ENCODE measurements around the gene GJD4.

Gene GJD4, protein sequence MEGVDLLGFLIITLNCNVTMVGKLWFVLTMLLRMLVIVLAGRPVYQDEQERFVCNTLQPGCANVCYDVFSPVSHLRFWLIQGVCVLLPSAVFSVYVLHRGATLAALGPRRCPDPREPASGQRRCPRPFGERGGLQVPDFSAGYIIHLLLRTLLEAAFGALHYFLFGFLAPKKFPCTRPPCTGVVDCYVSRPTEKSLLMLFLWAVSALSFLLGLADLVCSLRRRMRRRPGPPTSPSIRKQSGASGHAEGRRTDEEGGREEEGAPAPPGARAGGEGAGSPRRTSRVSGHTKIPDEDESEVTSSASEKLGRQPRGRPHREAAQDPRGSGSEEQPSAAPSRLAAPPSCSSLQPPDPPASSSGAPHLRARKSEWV

DNA sequence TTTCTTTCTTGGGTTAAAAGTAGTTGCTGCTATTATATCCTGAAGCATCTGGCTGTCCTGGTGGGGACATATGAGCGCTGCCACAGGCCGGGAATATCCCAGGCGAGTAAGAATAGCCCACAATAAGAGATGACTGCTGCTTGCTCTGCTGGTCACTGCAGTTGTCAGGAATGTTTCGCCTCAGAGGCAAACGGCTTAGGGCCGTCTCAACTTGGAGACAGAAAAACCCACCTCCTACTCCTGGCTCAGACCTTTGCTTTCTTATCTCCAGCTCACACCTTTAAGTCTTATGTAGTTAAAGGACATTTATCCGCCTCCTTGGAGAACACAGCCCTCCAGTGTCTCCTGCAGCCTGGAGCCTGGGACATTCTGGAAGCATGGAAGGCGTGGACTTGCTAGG, at the start of gene GJD4:
GJD4 (plus strand) TSS at position 151 of the 400 bp plus-strand sequence; CDS start at position 378, 227 bp downstream.
- H3K4me3 ChIP-seq (ENCODE audit: low read depth, low read length) = no peak within 1 kb of the TSS

DNA sequence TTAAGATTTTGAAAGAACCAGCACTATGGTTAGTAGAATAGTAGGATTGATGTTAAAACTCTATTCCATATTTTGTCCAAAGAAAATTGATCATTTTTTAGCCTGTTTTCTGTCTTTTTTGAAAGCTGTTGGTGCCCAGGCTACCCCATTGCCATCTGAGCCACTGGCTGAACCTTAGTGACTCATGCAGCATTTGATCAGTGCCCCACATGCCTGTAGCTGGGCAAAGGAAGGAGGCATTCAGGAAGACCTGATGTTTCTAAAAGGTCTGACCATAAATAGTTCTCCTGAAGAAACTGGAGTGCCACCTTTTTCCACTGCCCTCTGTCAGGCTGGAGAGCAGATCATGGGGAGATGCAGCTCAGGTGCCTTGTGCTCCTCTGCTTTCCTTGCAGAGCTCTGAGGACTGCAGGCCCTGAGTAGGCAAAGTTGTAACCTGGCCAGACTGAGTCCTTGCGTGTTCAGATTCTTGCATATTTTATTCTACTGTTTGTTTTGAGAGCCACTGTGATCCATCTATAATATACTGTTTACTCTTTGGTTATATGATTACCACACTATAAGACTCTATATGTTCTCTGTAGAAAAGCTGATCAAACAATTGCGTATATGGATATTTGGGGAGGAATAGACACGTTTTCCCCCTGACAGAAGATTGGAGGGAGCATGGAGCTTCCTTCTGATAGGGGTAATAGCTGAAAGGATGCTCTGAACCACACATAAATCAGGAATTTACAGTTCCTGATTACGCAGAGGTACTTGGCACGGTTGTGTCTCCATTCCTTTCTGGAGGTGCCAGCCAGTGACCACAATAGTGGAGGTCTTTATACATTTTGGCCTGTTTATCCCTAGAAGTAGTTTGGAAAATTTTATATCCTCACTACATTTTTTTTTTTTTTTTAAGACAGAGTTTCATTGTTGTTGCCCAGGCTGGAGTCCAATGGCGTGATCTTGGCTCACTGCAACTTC, 48.9 kb upstream of the GJD4 start:
- H3K4me3 ChIP-seq (ENCODE audit: low read depth, low read length) = no peak overlapping the region

DNA sequence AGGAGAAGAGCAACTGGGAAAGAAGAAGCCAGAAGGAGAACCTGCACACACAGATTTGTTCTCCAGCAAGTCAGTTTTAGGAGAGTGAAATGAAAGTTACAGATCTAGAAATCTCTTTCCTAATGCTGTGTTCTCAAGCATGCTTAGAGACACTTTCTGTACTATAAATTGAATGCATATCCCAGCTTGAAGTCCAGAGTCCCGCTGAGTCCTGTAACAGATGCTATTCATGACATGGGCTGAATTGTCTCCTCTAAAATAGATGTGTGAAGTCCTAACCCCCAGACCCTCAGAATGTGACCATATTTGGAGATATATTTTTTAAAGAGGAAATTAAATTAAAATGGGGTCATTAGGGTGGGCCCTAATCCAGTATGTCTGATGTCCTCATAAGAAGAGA, 46.9 kb upstream of the GJD4 start:
- no peak overlapping the region for H3K4me3 ChIP-seq (ENCODE audit: low read depth, low read length)

DNA sequence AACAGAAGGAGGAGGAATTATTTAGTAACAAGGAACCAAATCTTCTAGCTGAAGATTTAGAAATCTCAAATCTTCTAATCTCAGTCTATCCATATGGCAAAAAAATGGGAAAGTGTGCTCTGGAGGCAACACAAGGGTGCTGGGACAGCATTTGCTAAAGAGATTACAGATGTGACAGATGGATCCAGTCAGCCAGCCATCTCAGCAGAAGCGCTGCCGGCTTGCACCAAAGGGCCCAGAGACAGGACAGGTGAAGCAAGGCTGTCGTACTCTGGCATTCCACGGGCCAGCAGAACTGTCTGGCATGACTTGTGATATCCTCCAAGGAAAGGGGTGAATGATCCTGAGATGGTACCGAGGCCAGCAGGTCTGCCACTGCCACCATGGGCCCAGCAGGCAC, 45.7 kb upstream of the GJD4 start:
- H3K4me3 ChIP-seq (ENCODE audit: low read depth, low read length) = no peak overlapping the region

DNA sequence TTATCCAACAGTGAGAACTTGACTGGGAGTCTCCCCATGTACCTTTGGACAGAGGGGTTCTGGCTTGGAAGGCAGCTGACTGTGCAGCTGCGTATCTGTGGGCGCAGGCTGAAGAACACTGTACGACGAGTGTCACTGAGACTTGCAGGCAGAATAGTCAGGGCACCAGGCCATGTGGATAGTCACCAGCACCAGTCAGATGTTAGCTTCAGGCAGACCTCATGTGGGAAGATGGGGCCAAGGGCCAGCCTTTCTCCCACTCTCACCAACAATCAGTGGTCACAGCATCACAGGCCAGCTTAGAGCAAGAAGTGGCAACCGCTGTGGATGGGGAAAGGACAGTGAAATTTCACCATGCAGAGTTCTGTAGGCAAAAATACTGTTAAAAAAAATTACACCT, 43.4 kb upstream of the GJD4 start:
- H3K4me3 ChIP-seq (ENCODE audit: low read depth, low read length) = no peak overlapping the region

GRCh38 chr10:35562427-35562826, 42.7 kb upstream of the GJD4 start:
- H3K4me3 ChIP-seq (ENCODE audit: low read depth, low read length) = no peak overlapping the region

DNA sequence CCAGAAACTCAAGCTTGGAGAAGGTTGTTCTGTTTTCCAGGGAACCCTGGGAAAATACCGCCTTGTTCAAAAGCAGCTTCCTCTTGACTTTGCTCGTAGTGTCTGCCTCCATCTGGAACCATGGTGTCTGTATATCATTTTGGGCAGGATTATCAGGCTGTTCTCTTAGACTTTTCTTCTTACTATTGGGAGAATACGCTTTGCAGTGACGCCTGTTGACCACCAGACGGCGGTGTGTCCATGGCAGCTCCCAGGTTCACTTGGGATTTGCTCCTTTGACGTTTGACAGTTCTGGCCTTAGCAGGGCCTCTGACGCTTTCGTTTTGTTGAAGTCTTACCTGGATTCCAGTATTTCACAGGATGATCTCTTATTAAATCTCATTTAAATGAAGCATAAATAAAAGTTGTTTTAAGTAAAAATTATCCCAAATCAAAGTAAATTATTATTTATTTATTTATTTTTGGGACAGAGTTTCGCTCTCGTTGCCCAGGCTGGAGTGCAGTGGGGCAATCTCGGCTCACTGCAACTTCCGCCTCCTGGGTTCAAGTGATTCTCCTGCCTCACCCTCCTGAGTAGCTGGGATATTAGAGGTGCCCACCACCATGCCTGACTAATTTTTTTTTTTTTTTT, 41.8 kb upstream of the GJD4 start:
- no peak overlapping the region for H3K4me3 ChIP-seq (ENCODE audit: low read depth, low read length)

DNA sequence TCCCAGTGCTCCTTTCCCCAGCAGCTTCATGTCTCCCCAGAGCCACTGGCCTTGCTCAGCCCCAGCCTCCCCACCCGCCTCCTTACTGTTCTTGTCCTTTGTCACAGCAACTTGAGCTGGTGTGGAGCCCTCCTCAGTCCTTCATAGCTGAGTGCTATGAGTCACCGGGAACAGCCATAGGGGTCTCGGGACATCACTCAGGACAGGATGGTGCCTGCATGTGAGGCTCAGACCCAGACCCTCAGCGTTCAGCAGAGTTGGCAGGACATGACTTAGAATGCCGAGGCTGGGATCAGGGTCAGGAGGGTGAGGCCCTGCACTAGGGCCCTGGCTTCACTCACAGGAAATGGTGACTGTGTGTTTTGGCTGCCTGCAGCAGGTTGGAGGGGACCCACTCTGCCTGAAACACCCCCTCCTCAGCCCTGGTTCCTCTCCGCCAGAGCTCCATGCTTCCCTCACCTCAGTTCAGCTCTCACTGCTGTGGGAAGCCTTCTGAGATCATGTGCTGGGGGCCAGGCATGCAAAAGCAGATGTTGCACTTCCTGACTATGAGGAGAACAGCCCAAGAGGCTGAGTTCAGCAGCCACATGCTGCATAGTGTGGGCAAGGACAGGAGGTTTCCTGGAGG, 40.7 kb upstream of the GJD4 start:
- no peak overlapping the region for H3K4me3 ChIP-seq (ENCODE audit: low read depth, low read length)

DNA sequence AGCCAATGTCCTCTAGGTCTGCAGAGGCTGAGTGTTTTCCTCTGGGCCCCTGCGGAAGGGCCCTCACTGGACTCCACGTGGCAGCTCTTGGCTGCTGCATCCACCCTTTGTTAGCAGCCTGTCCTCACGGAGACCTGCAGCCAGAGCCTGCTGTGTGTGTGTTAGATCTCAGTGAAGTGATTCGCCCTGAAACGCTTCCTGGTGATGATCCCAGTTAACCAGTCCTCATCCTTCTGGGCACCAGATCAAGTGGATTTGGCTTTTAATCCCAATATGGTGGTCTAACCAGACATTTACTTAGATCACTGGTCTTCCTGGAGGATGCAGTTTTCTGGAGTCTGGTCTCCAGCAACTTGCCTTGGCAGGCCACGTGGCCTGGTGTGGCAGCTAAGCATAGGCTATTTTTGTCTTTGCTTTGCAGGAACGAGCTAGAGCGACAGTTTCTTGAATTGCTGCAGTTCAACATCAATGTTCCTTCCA, 39.5 kb upstream of the GJD4 start:
- H3K4me3 ChIP-seq (ENCODE audit: low read depth, low read length) = no peak overlapping the region

DNA sequence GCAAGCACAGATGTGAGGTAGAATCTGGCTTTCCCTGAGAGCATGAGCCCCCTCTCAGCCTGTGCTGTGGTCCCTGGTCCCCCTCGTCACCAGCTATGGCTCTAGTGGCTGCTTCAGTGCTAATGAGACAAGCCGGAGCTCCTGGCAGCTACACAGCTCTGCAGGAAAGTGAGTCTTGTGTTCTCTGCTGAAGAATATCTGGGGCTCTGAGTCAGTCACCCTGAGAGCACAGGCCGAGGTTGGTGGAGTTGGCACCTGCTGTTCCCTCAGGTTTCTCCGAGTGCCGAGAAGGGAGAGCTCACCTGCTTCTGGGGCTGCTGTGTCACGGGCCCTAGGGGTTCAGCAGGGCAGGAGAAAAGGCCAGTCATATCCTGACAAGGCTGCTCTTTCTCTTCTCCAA, 37.2 kb upstream of the GJD4 start:
- H3K4me3 ChIP-seq (ENCODE audit: low read depth, low read length) = no peak overlapping the region

- no peak overlapping the region for H3K4me3 ChIP-seq (ENCODE audit: low read depth, low read length)
These were observed 36.6 kb upstream of the GJD4 start for GRCh38 chr10:35568483-35569015.

GRCh38 chr10:35569111-35569707, 35.9 kb upstream of the GJD4 start:
- H3K4me3 ChIP-seq (ENCODE audit: low read depth, low read length) = no peak overlapping the region

- no peak overlapping the region for H3K4me3 ChIP-seq (ENCODE audit: low read depth, low read length)
These were observed 35.3 kb upstream of the GJD4 start for GRCh38 chr10:35569836-35570235.

- no peak overlapping the region for H3K4me3 ChIP-seq (ENCODE audit: low read depth, low read length)
These were observed 34.7 kb upstream of the GJD4 start for GRCh38 chr10:35570397-35570796.

- H3K4me3 ChIP-seq (ENCODE audit: low read depth, low read length) = no peak overlapping the region
These were observed 32.6 kb upstream of the GJD4 start for GRCh38 chr10:35572583-35572982.

DNA sequence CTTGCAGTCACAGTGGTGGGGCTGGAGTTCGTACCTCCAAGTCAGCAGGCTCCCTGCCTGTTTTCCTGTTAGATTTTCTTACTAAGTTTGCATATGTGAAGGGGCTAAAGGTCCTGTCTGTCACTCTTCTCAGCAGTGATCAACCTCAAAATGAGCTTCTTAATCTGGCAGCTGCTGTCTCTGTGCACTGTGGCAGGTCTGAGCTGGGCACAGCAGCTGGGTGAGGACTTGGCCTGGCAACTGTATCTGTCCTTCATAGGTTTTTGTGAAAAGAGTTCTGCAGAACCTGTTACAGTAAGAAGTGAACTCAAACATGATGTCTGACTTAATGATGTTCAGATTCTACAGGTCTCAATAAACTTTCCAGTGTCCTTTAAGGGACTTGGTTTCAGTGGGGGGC, 31.3 kb upstream of the GJD4 start:
- no peak overlapping the region for H3K4me3 ChIP-seq (ENCODE audit: low read depth, low read length)

GRCh38 chr10:35574924-35575352, 30.2 kb upstream of the GJD4 start:
- H3K4me3 ChIP-seq (ENCODE audit: low read depth, low read length) = no peak overlapping the region

DNA sequence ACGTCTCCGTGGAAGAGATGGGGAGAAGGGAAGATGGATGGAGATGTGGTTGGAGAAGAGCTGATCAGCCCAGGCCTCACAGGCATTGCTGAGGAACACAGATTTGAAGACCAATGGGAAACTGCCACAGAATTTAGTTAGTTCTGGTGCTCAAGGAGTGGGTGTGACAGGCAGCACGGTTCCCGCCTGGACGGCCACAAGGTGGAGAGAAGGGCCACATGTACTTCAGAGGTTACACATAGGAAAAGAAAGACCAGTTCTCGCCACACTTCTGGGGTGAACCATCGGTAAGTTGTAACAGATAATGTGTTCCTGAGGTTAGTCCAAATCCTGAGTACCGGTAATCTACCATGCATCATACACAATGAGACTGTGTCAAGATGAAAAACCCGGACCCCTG, 29.5 kb upstream of the GJD4 start:
- no peak overlapping the region for H3K4me3 ChIP-seq (ENCODE audit: low read depth, low read length)

- H3K4me3 ChIP-seq (ENCODE audit: low read depth, low read length) = no peak overlapping the region
These were observed 28.4 kb upstream of the GJD4 start for GRCh38 chr10:35576730-35577129.

DNA sequence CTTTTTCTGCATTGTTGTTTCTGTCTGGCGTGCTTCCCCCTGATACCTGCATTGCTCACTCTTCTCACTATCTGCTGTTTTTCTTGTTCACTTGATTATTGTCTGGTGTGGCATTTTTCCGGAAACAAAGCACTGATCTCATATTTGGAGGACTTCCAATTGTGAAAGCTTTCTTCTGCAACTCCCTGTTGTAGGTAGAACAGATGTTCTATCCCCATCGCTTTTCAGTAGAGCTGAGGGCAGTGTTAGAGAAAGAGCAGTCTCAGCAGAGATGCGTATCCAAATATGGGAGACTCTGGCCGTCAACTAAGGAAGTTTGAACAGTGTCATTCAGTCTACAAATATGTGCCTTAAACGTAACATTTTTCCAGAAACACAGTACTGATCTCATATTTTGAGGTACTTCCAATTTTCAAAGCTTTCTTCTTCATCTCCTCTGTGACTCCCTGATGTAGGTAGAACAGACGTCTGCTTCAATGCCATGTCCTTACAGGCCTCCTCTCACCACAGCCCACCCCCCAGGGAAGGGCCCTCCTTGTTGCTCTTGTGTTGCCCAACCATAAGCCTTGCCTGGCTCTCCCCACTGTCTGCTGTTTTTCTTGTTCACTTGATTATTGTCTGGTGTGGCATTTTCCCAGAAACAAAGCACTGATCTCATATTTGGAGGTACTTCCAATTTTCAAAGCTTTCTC, 27.1 kb upstream of the GJD4 start:
- H3K4me3 ChIP-seq (ENCODE audit: low read depth, low read length) = no peak overlapping the region

All from iPS-11a (cell line).